ENCODE data around the gene SLC25A13.

SLC25A13 gene

DNA sequence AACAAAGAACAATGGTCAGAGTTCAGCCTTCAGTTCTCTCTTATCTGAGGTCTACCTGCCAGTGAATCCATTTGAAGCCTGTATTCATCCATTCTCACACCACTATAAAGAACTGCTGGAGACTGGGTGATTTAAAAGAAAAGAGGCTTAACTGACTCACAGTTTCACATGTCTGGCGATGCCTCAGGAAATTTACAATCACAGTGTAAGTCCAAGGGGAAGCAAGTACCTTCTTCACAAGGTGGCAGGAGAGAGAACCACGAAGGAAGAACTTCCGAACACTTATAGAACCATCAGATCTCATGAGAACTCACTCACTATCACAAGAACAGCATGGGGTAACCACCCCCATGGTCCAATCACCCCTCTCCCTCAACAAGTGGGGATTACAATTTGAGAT, 33.0 kb upstream of the SLC25A13 start:
- 100% methylated on average over 1 of the region's 3 CpGs for WGBS (ENCODE audit: insufficient coverage)
- CTCF ChIA-PET: no interaction called here
- no peaks in the 10 kb centered on the region for H3K9me3 ChIP-seq (ENCODE audit: control extremely low read depth in 1 of 5, control insufficient read depth in 4 of 5, insufficient read depth in 2 of 5, low read depth in 1 of 5, low read length in 4 of 5)
- H3K4me1 ChIP-seq (ENCODE audit: control extremely low read depth in 1 of 4, control insufficient read depth in 4 of 4, insufficient read depth in 4 of 4, low read length in 3 of 4): no peaks in the 10 kb centered on the region
- no peaks in the 10 kb centered on the region for H3K27me3 ChIP-seq (replicated peaks in 2 of 5; ENCODE audit: control insufficient read depth in 4 of 5, insufficient read depth in 5 of 5, low read length in 4 of 5)
- H3K27ac ChIP-seq (ENCODE audit: insufficient read depth in 1 of 2, low read depth in 1 of 2, low read length in 2 of 2, poor library complexity in 1 of 2, severe bottlenecking in 2 of 2): no peak overlapping the region
- H3K36me3 ChIP-seq (ENCODE audit: control insufficient read depth in 4 of 4, insufficient read depth in 4 of 4, low read length in 3 of 4): no peaks in the 10 kb centered on the region
- POLR2A ChIA-PET: no interaction called here
- H3K4me3 ChIP-seq (ENCODE audit: control insufficient read depth in 1 of 7, extremely low read depth in 1 of 7, insufficient read depth in 4 of 7, low read depth in 2 of 7, low read length in 6 of 7): no peak overlapping the region
- DNase-seq: no peak

GRCh38 chr7:96349572-96349971, 27.7 kb upstream of the SLC25A13 start:
- no peaks in the 10 kb centered on the region for H3K27me3 ChIP-seq (replicated peaks in 2 of 5; ENCODE audit: control insufficient read depth in 4 of 5, insufficient read depth in 5 of 5, low read length in 4 of 5)
- no peaks in the 10 kb centered on the region for H3K9me3 ChIP-seq (ENCODE audit: control extremely low read depth in 1 of 5, control insufficient read depth in 4 of 5, insufficient read depth in 2 of 5, low read depth in 1 of 5, low read length in 4 of 5)
- no peak for DNase-seq
- POLR2A ChIA-PET: no interaction called here
- no peak overlapping the region for H3K4me3 ChIP-seq (ENCODE audit: control insufficient read depth in 1 of 7, extremely low read depth in 1 of 7, insufficient read depth in 4 of 7, low read depth in 2 of 7, low read length in 6 of 7)
- CTCF ChIA-PET: no interaction called here
- no peaks in the 10 kb centered on the region for H3K36me3 ChIP-seq (ENCODE audit: control insufficient read depth in 4 of 4, insufficient read depth in 4 of 4, low read length in 3 of 4)
- H3K27ac ChIP-seq (ENCODE audit: insufficient read depth in 1 of 2, low read depth in 1 of 2, low read length in 2 of 2, poor library complexity in 1 of 2, severe bottlenecking in 2 of 2): no peak overlapping the region
- H3K4me1 ChIP-seq (ENCODE audit: control extremely low read depth in 1 of 4, control insufficient read depth in 4 of 4, insufficient read depth in 4 of 4, low read length in 3 of 4): no peaks in the 10 kb centered on the region
- 68% methylated on average over 2 of the region's 3 CpGs for WGBS (ENCODE audit: insufficient coverage)

DNA sequence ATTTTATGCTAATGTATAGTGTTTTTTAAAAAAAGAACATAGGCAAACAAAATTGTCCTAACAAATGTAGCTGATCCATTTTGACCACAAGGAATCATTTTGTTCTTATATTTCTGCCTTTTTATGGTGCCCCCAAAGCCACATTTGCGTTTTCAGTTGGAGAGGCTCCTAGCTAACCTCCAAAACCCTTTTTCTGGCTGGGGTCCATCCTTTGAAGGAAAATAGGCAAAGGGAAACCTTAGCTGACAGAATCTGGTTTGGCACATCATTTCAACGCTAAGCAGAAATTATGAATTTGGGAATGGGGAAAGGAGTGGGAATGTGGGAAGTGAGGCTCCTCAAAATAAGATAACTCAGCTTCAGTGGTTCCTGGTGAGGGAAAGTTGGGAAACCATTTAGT, 25.6 kb upstream of the SLC25A13 start:
- ChIA-PET CTCF (interaction anchor here (0.6 kb wide), 1 partner anchor 1630 kb away, joined by 4 read pairs; no protein-coding TSS in a partner anchor), POLR2A (no interaction called here)
- Histone ChIP-seq H3K4me3 (ENCODE audit: control insufficient read depth in 1 of 7, extremely low read depth in 1 of 7, insufficient read depth in 4 of 7, low read depth in 2 of 7, low read length in 6 of 7) (no peak overlapping the region), H3K27ac (ENCODE audit: insufficient read depth in 1 of 2, low read depth in 1 of 2, low read length in 2 of 2, poor library complexity in 1 of 2, severe bottlenecking in 2 of 2) (no peak overlapping the region), H3K27me3 (replicated peaks in 2 of 5; ENCODE audit: control insufficient read depth in 4 of 5, insufficient read depth in 5 of 5, low read length in 4 of 5) (no peaks in the 10 kb centered on the region), H3K4me1 (ENCODE audit: control extremely low read depth in 1 of 4, control insufficient read depth in 4 of 4, insufficient read depth in 4 of 4, low read length in 3 of 4) (no peaks in the 10 kb centered on the region), H3K9me3 (ENCODE audit: control extremely low read depth in 1 of 5, control insufficient read depth in 4 of 5, insufficient read depth in 2 of 5, low read depth in 1 of 5, low read length in 4 of 5) (no peaks in the 10 kb centered on the region), H3K36me3 (ENCODE audit: control insufficient read depth in 4 of 4, insufficient read depth in 4 of 4, low read length in 3 of 4) (no peaks in the 10 kb centered on the region)
- WGBS (ENCODE audit: insufficient coverage): 100% methylated on average over 2 of the region's 2 CpGs
- no peak for DNase-seq

DNA sequence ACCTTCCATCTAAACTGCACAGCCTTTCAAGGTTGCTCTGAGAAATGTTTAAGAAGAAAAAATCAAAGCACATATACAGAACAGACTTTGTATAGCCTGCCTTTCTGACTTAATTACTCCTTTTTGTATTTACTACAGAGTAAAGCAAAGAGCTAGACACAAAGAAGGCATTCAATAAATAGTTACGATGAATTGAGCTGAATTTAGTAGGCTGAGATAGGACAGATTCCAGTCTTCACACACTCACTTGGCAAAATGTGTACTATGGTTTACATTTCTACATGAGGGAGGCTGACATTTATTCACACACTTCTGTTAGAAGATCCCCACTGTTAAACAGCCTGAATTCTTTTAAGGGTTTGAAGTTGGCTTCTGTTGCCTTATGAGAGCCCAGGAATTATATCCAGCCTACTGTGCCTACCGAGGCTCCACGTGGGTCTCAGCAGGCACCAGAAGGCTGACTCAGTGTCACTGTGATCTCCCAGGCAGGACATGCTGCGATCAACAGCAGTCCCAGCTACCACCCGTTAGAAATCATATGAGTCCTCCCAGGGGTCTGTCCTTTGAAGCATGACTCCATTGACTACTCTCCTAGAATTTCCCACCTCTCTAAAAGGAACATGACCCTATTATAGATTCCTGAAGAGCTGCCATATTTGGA, 24.5 kb upstream of the SLC25A13 start:
- POLR2A ChIA-PET: no interaction called here

DNA sequence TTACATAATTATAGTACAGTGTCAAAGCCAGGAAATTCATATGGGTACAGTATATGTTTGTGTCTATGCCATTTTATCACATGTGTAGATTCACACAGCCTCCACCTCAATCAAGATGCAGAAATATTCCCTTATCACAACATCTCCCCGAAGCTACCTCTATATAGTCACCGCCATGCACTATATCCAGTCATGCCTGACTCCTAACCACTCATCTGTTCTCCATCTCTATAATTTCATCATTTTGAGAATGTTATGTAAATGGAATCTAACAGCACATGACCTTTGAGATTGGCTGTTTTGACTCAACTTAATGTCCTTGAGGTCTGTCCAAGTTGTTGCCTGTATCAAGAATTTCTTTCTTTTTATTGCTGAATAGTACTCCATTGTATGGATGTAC, 22.3 kb upstream of the SLC25A13 start:
- H3K27me3 ChIP-seq (replicated peaks in 2 of 5; ENCODE audit: control insufficient read depth in 4 of 5, insufficient read depth in 5 of 5, low read length in 4 of 5): no peaks in the 10 kb centered on the region
- POLR2A ChIA-PET: interaction anchor here (0.7 kb wide), 1 partner anchor 56 kb away, joined by 3 read pairs; no protein-coding TSS in a partner anchor
- no peaks in the 10 kb centered on the region for H3K9me3 ChIP-seq (ENCODE audit: control extremely low read depth in 1 of 5, control insufficient read depth in 4 of 5, insufficient read depth in 2 of 5, low read depth in 1 of 5, low read length in 4 of 5)
- H3K4me3 ChIP-seq (ENCODE audit: control insufficient read depth in 1 of 7, extremely low read depth in 1 of 7, insufficient read depth in 4 of 7, low read depth in 2 of 7, low read length in 6 of 7): no peak overlapping the region
- WGBS (ENCODE audit: insufficient coverage): no CpG with 5 or more reads among the region's 2 CpGs
- CTCF ChIA-PET: interaction anchor here (1.1 kb wide), 1 partner anchor 42 kb away, joined by 3 read pairs; no protein-coding TSS in a partner anchor
- H3K27ac ChIP-seq (ENCODE audit: insufficient read depth in 1 of 2, low read depth in 1 of 2, low read length in 2 of 2, poor library complexity in 1 of 2, severe bottlenecking in 2 of 2): no peak overlapping the region
- H3K4me1 ChIP-seq (ENCODE audit: control extremely low read depth in 1 of 4, control insufficient read depth in 4 of 4, insufficient read depth in 4 of 4, low read length in 3 of 4): no peaks in the 10 kb centered on the region
- DNase-seq: no peak
- no peaks in the 10 kb centered on the region for H3K36me3 ChIP-seq (ENCODE audit: control insufficient read depth in 4 of 4, insufficient read depth in 4 of 4, low read length in 3 of 4)

More for the DNA sequence above, 24.5 kb upstream of the SLC25A13 start:
- no peaks in the 10 kb centered on the region for H3K36me3 ChIP-seq (ENCODE audit: control insufficient read depth in 4 of 4, insufficient read depth in 4 of 4, low read length in 3 of 4)
- WGBS (ENCODE audit: insufficient coverage): 78% methylated on average over 5 of the region's 5 CpGs
- no peak overlapping the region for H3K27ac ChIP-seq (ENCODE audit: insufficient read depth in 1 of 2, low read depth in 1 of 2, low read length in 2 of 2, poor library complexity in 1 of 2, severe bottlenecking in 2 of 2)
- H3K4me3 ChIP-seq (ENCODE audit: control insufficient read depth in 1 of 7, extremely low read depth in 1 of 7, insufficient read depth in 4 of 7, low read depth in 2 of 7, low read length in 6 of 7): no peak overlapping the region
- no peaks in the 10 kb centered on the region for H3K27me3 ChIP-seq (replicated peaks in 2 of 5; ENCODE audit: control insufficient read depth in 4 of 5, insufficient read depth in 5 of 5, low read length in 4 of 5)
- H3K4me1 ChIP-seq (ENCODE audit: control extremely low read depth in 1 of 4, control insufficient read depth in 4 of 4, insufficient read depth in 4 of 4, low read length in 3 of 4): no peaks in the 10 kb centered on the region
- H3K9me3 ChIP-seq (ENCODE audit: control extremely low read depth in 1 of 5, control insufficient read depth in 4 of 5, insufficient read depth in 2 of 5, low read depth in 1 of 5, low read length in 4 of 5): no peaks in the 10 kb centered on the region
- DNase-seq: no peak
- CTCF ChIA-PET: interaction anchor here (0.7 kb wide), 1 partner anchor 758 kb away, joined by 3 read pairs; no protein-coding TSS in a partner anchor

DNA sequence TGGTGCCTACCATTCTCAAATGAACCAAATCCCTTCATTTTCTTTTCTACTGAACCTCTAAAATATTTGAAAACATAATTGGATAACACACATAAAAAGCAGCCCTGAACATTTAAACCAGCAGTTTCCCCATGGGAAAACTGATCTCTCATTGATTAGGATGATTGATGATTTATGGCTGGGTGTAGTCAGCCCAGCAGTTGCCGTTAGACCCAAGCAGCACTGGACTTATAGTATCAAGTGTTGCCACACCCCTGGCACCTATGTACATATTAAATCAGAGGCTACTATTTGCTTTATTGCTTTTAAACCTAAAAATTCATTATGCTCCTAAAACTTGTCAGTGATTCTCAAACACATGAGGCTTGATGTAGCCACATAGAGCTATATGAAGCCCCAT, 20.2 kb upstream of the SLC25A13 start:
- ChIA-PET CTCF (no interaction called here), POLR2A (no interaction called here)
- Histone ChIP-seq H3K27ac (ENCODE audit: insufficient read depth in 1 of 2, low read depth in 1 of 2, low read length in 2 of 2, poor library complexity in 1 of 2, severe bottlenecking in 2 of 2) (no peak overlapping the region), H3K4me1 (ENCODE audit: control extremely low read depth in 1 of 4, control insufficient read depth in 4 of 4, insufficient read depth in 4 of 4, low read length in 3 of 4) (no peaks in the 10 kb centered on the region), H3K4me3 (ENCODE audit: control insufficient read depth in 1 of 7, extremely low read depth in 1 of 7, insufficient read depth in 4 of 7, low read depth in 2 of 7, low read length in 6 of 7) (no peak overlapping the region), H3K27me3 (replicated peaks in 2 of 5; ENCODE audit: control insufficient read depth in 4 of 5, insufficient read depth in 5 of 5, low read length in 4 of 5) (no peaks in the 10 kb centered on the region), H3K9me3 (ENCODE audit: control extremely low read depth in 1 of 5, control insufficient read depth in 4 of 5, insufficient read depth in 2 of 5, low read depth in 1 of 5, low read length in 4 of 5) (no peaks in the 10 kb centered on the region), H3K36me3 (ENCODE audit: control insufficient read depth in 4 of 4, insufficient read depth in 4 of 4, low read length in 3 of 4) (no peaks in the 10 kb centered on the region)
- WGBS (ENCODE audit: insufficient coverage): no CpG with 5 or more reads among the region's 1 CpG
- DNase-seq: no peak

- Histone ChIP-seq H3K27me3 (replicated peaks in 2 of 5; ENCODE audit: control insufficient read depth in 4 of 5, insufficient read depth in 5 of 5, low read length in 4 of 5) (no peaks in the 10 kb centered on the region), H3K9me3 (ENCODE audit: control extremely low read depth in 1 of 5, control insufficient read depth in 4 of 5, insufficient read depth in 2 of 5, low read depth in 1 of 5, low read length in 4 of 5) (peaks cover 0 to 3% (median 0%) of the 10 kb centered on the region in 5 experiments), H3K4me3 (ENCODE audit: control insufficient read depth in 1 of 7, extremely low read depth in 1 of 7, insufficient read depth in 4 of 7, low read depth in 2 of 7, low read length in 6 of 7) (no peak overlapping the region), H3K36me3 (ENCODE audit: control insufficient read depth in 4 of 4, insufficient read depth in 4 of 4, low read length in 3 of 4) (no peaks in the 10 kb centered on the region), H3K27ac (ENCODE audit: insufficient read depth in 1 of 2, low read depth in 1 of 2, low read length in 2 of 2, poor library complexity in 1 of 2, severe bottlenecking in 2 of 2) (no peak overlapping the region), H3K4me1 (ENCODE audit: control extremely low read depth in 1 of 4, control insufficient read depth in 4 of 4, insufficient read depth in 4 of 4, low read length in 3 of 4) (no peaks in the 10 kb centered on the region)
- CTCF ChIA-PET: no interaction called here
- DNase-seq: no peak
- POLR2A ChIA-PET: no interaction called here
These were observed 15.6 kb upstream of the SLC25A13 start for GRCh38 chr7:96337519-96337918.
